ENCODE results near the gene TTC28. TPM values are rescaled to one million over a fixed set of nuclear protein-coding genes. Genes with fewer than 3 reads are reported as not detected.
"Not testable (repeated sequence)": the region's sequence is repeated elsewhere in the genome, so short reads cannot be mapped to it uniquely, and the experiment has no call there.

The TTC28 gene
- total RNA-seq, 1 donor from 2014 or later, result 1.3 TPM

GRCh38 chr22:28674121-28674563 is 5.5 kb downstream of the TTC28 start:
- Histone ChIP-seq H3K4me3 (ENCODE audit: low read depth, low read length) (no peak overlapping the region), H3K27me3 (ENCODE audit: control insufficient read depth, insufficient read depth, low read length) (peaks cover 5% of the 10 kb centered on the region), H3K36me3 (ENCODE audit: control insufficient read depth, insufficient read depth, low read length) (no peaks in the 10 kb centered on the region)
- DNase-seq (ENCODE audit: low read depth) (no peak), FAIRE-seq (no peak)
- TF ChIP-seq CTCF (IDR thresholded peaks at IDR 0.05; ENCODE audit: insufficient read depth, low read length, severe bottlenecking), result no peak

GRCh38 chr22:28670756-28671155 is 8.9 kb downstream of the TTC28 start:
- FAIRE-seq (no peak), DNase-seq (ENCODE audit: low read depth) (peak; percentile 14)
- TF ChIP-seq CTCF (IDR thresholded peaks at IDR 0.05; ENCODE audit: insufficient read depth, low read length, severe bottlenecking), result no peak
- H3K4me3 ChIP-seq (ENCODE audit: low read depth, low read length), result no peak overlapping the region
- no peaks in the 10 kb centered on the region for H3K36me3 ChIP-seq (ENCODE audit: control insufficient read depth, insufficient read depth, low read length)
- H3K27me3 ChIP-seq (ENCODE audit: control insufficient read depth, insufficient read depth, low read length), result no peaks in the 10 kb centered on the region

- FAIRE-seq, result no peak
- H3K36me3 ChIP-seq (ENCODE audit: control insufficient read depth, insufficient read depth, low read length), result no peaks in the 10 kb centered on the region
- H3K4me3 ChIP-seq (ENCODE audit: low read depth, low read length), result no peak overlapping the region
- DNase-seq (ENCODE audit: low read depth), result no peak
- TF ChIP-seq CTCF (IDR thresholded peaks at IDR 0.05; ENCODE audit: insufficient read depth, low read length, severe bottlenecking), result no peak
- no peaks in the 10 kb centered on the region for H3K27me3 ChIP-seq (ENCODE audit: control insufficient read depth, insufficient read depth, low read length)
These were observed 9.5 kb downstream of the TTC28 start for GRCh38 chr22:28670161-28670560.

- no peak for DNase-seq (ENCODE audit: low read depth)
- no peak for TF ChIP-seq CTCF (IDR thresholded peaks at IDR 0.05; ENCODE audit: insufficient read depth, low read length, severe bottlenecking)
- H3K36me3 ChIP-seq (ENCODE audit: control insufficient read depth, insufficient read depth, low read length), result no peaks in the 10 kb centered on the region
- no peaks in the 10 kb centered on the region for H3K27me3 ChIP-seq (ENCODE audit: control insufficient read depth, insufficient read depth, low read length)
- FAIRE-seq, result no peak
- H3K4me3 ChIP-seq (ENCODE audit: low read depth, low read length), result no peak overlapping the region
These were observed 10.3 kb downstream of the TTC28 start for GRCh38 chr22:28669387-28669786.

GRCh38 chr22:28663569-28663942 is 16.1 kb downstream of the TTC28 start:
- not testable (repeated sequence) for H3K36me3 ChIP-seq (ENCODE audit: control insufficient read depth, insufficient read depth, low read length); H3K27me3 ChIP-seq (ENCODE audit: control insufficient read depth, insufficient read depth, low read length); DNase-seq (ENCODE audit: low read depth); FAIRE-seq; H3K4me3 ChIP-seq (ENCODE audit: low read depth, low read length)

GRCh38 chr22:28658448-28658847 is 21.2 kb downstream of the TTC28 start:
- FAIRE-seq, result no peak
- no peak for TF ChIP-seq CTCF (IDR thresholded peaks at IDR 0.05; ENCODE audit: insufficient read depth, low read length, severe bottlenecking)
- no peak for DNase-seq (ENCODE audit: low read depth)
- H3K27me3 ChIP-seq (ENCODE audit: control insufficient read depth, insufficient read depth, low read length), result no peaks in the 10 kb centered on the region
- H3K36me3 ChIP-seq (ENCODE audit: control insufficient read depth, insufficient read depth, low read length), result no peaks in the 10 kb centered on the region
- no peak overlapping the region for H3K4me3 ChIP-seq (ENCODE audit: low read depth, low read length)

Measured in bronchial epithelial cell (primary cell).